Tibial nerve (tissue), 4 donors: ENCODE measurements around the gene STK4. TPM values are rescaled to one million over a fixed set of nuclear protein-coding genes. Genes with fewer than 3 reads are reported as not detected.

Experiments used
- DNase-seq, 2 donors: peaks; one replicate each; pipeline ENCODE4 v3.0.0-alpha.2; 2019; ENCODE audit warnings: low spot score in 2 of 2
- H3K27ac ChIP-seq, 4 donors: fragments of 200-600 bp; sonication (generic) in 3 of 4; one replicate each; pipeline ENCODE4 v1.5.1; 2017 to 2019; ENCODE audit warnings: mild to moderate bottlenecking in 1 of 4
- H3K27me3 ChIP-seq, 2 donors: fragments of 200-600 bp; sonication (generic) in 1 of 2; one replicate each; pipeline versions ENCODE4 v1.5.1 to v1.6.0; 2017 to 2019
- H3K36me3 ChIP-seq, 3 donors: fragments of 200-600 bp; sonication (generic); one replicate each; pipeline ENCODE4 v1.5.1; 2018 to 2019
- H3K4me1 ChIP-seq, 4 donors: fragments of 200-600 bp; sonication (generic) in 3 of 4; one replicate each; pipeline ENCODE4 v1.5.1; 2017 to 2019
- H3K4me3 ChIP-seq, 4 donors: fragments of 200-600 bp; sonication (generic) in 3 of 4; one replicate each; pipeline ENCODE4 v1.5.1; 2017 to 2019; ENCODE audit warnings: mild to moderate bottlenecking in 1 of 4, moderate library complexity in 1 of 4
- H3K9me3 ChIP-seq, 4 donors: fragments of 200-600 bp; sonication (generic) in 3 of 4; one replicate each; pipeline ENCODE4 v1.5.1; 2017 to 2019
- CTCF ChIP-seq, 5 experiments: fragments of 200-600 bp in 3 of 5; fragments of 450-650 bp in 2 of 5; sonication (generic) in 3 of 5; IDR thresholded peaks; one replicate each; pipeline ENCODE4 v1.5.1; 2016 to 2019; ENCODE audit warnings: antibody characterized with exemption in 5 of 5, mild to moderate bottlenecking in 3 of 5, moderate library complexity in 2 of 5
- EP300 ChIP-seq, 2 donors: sonication (generic); formaldehyde crosslinking; IDR thresholded peaks; one replicate each; pipeline ENCODE4 v1.6.1; 2017; ENCODE audit warnings: antibody characterized with exemption in 2 of 2, mild to moderate bottlenecking in 1 of 2
- POLR2A ChIP-seq, 2 donors: fragments of 450-650 bp; IDR thresholded peaks; one replicate each; pipeline ENCODE4 v1.6.1; 2017; ENCODE audit warnings: antibody characterized with exemption in 2 of 2, mild to moderate bottlenecking in 2 of 2, moderate library complexity in 2 of 2
- WGBS, 2 donors: methylation state at CpG; one replicate each; pipeline ENCODE4 v1.1.5; 2018; 5-methylcytosine and 5-hydroxymethylcytosine counted together
- total RNA-seq, 4 donors: library from RNA; depleted of rRNA; stranded (reverse); fragments of >200 nt; gene quantifications; one replicate each; pipeline ENCODE4 v1.1.0, GENCODE V29; 2016

Gene STK4
- total RNA-seq, 4 donors from 2014 or later = 24.3 to 28.5 (median 27.1) TPM

GRCh38 chr20:45094201-45094600, 127.9 kb downstream of the STK4 start:
- Histone ChIP-seq H3K4me3 (no peak overlapping the region), H3K27ac (no peak overlapping the region), H3K9me3 (no peaks in the 10 kb centered on the region), H3K27me3 (peaks cover 0 to 31% of the 10 kb centered on the region in 2 donors), H3K4me1 (peaks cover 0 to 26% (median 0%) of the 10 kb centered on the region in 4 donors), H3K36me3 (no peaks in the 10 kb centered on the region)
- no peak for TF ChIP-seq CTCF (IDR thresholded peaks at IDR 0.05)
- no peak for TF ChIP-seq POLR2A (IDR thresholded peaks at IDR 0.05)
- no peak for TF ChIP-seq EP300 (IDR thresholded peaks at IDR 0.05)
- WGBS, 2 donors = 91 to 97% methylated on average over 2 of the region's 2 CpGs
- DNase-seq = no peak

- no peaks in the 10 kb centered on the region for H3K36me3 ChIP-seq
- H3K27me3 ChIP-seq = peaks cover 0 to 37% of the 10 kb centered on the region in 2 donors
- no peak overlapping the region for H3K27ac ChIP-seq
- no peak overlapping the region for H3K4me3 ChIP-seq
- H3K4me1 ChIP-seq = peaks cover 0 to 26% (median 0%) of the 10 kb centered on the region in 4 donors
- DNase-seq = no peak
- 92 to 93% methylated on average over 7 of the region's 11 CpGs for WGBS, 2 donors
- H3K9me3 ChIP-seq = no peaks in the 10 kb centered on the region
- TF ChIP-seq POLR2A (IDR thresholded peaks at IDR 0.05) (no peak), EP300 (IDR thresholded peaks at IDR 0.05) (no peak), CTCF (IDR thresholded peaks at IDR 0.05) (no peak)
These were observed 128.7 kb downstream of the STK4 start for GRCh38 chr20:45094864-45095574.

GRCh38 chr20:45095805-45096238, 129.5 kb downstream of the STK4 start:
- Histone ChIP-seq H3K36me3 (no peaks in the 10 kb centered on the region), H3K27me3 (peaks cover 0 to 45% of the 10 kb centered on the region in 2 donors), H3K9me3 (no peaks in the 10 kb centered on the region), H3K4me1 (peaks cover 0 to 28% (median 0%) of the 10 kb centered on the region in 4 donors), H3K27ac (no peak overlapping the region), H3K4me3 (no peak overlapping the region)
- no peak for TF ChIP-seq EP300 (IDR thresholded peaks at IDR 0.05)
- peak; percentile 49 to 84 (median 76) for TF ChIP-seq CTCF (IDR thresholded peaks at IDR 0.05)
- peak; percentile 21 to 77 for DNase-seq
- 9 to 10% methylated on average over 7 of the region's 7 CpGs for WGBS, 2 donors

GRCh38 chr20:45096781-45097180, 130.5 kb downstream of the STK4 start:
- H3K27me3 ChIP-seq = peaks cover 0 to 47% of the 10 kb centered on the region in 2 donors
- no peaks in the 10 kb centered on the region for H3K36me3 ChIP-seq
- H3K4me1 ChIP-seq = peaks cover 0 to 31% (median 0%) of the 10 kb centered on the region in 4 donors
- 89% methylated on average over 9 of the region's 9 CpGs for WGBS, 2 donors
- no peak overlapping the region for H3K27ac ChIP-seq
- TF ChIP-seq CTCF (IDR thresholded peaks at IDR 0.05) (no peak), EP300 (IDR thresholded peaks at IDR 0.05) (no peak)
- no peak for DNase-seq
- H3K4me3 ChIP-seq = no peak overlapping the region
- no peaks in the 10 kb centered on the region for H3K9me3 ChIP-seq

GRCh38 chr20:45097485-45098102, 131.3 kb downstream of the STK4 start:
- no peak for DNase-seq
- Histone ChIP-seq H3K4me1 (peaks cover 0 to 31% (median 0%) of the 10 kb centered on the region in 4 donors), H3K4me3 (peak overlapping the region in 2 of 4 donors; percentile 26 to 34), H3K27me3 (peaks cover 0 to 47% of the 10 kb centered on the region in 2 donors), H3K9me3 (no peaks in the 10 kb centered on the region), H3K27ac (no peak overlapping the region), H3K36me3 (no peaks in the 10 kb centered on the region)
- TF ChIP-seq EP300 (IDR thresholded peaks at IDR 0.05) = no peak
- peak; percentile 19 to 45 (median 34) for TF ChIP-seq CTCF (IDR thresholded peaks at IDR 0.05)
- TF ChIP-seq POLR2A (IDR thresholded peaks at IDR 0.05) = no peak
- WGBS, 2 donors = 34 to 38% methylated on average over 42 to 44 of the region's 56 CpGs
